Upper lobe of left lung (tissue), 6 donors: ENCODE measurements around the gene SLC25A31. TPM values are rescaled to one million over a fixed set of nuclear protein-coding genes. Genes with fewer than 3 reads are reported as not detected.

Experiments used
- ATAC-seq, 2 donors: fragments of 200-7000 bp; cut with Tn5 transposase; one replicate each; pipeline ENCODE4 v1.9.1; 2022; ENCODE audit warnings: mild to moderate bottlenecking in 2 of 2, moderate library complexity in 2 of 2; ENCODE audit not compliant: low FRiP score in 2 of 2
- DNase-seq, 2 donors: peaks; one replicate each; pipeline ENCODE4 v3.0.0-alpha.2; 2019 to 2020
- H3K27ac ChIP-seq, 4 donors: fragments of 200-600 bp; sonication (generic); one replicate each; pipeline ENCODE4 v1.5.1; 2016 to 2019
- H3K27me3 ChIP-seq, 4 donors: fragments of 200-600 bp; sonication (generic); one replicate each; pipeline ENCODE4 v1.5.1; 2017 to 2019
- H3K36me3 ChIP-seq, 4 donors: fragments of 200-600 bp; sonication (generic); one replicate each; pipeline ENCODE4 v1.5.1; 2016 to 2019
- H3K4me1 ChIP-seq, 4 donors: fragments of 200-600 bp; sonication (generic); one replicate each; pipeline ENCODE4 v1.5.1; 2018 to 2019
- H3K4me3 ChIP-seq, 4 donors: fragments of 200-600 bp; sonication (generic); one replicate each; pipeline ENCODE4 v1.5.1; 2017 to 2019; ENCODE audit warnings: mild to moderate bottlenecking in 2 of 4, moderate library complexity in 1 of 4
- H3K9me3 ChIP-seq, 4 donors: fragments of 200-600 bp; sonication (generic); one replicate each; pipeline ENCODE4 v1.5.1; 2018 to 2019
- CTCF ChIP-seq, 6 experiments: fragments of 450-650 bp in 4 of 6; fragments of 200-600 bp in 2 of 6; sonication (generic) in 2 of 6; IDR thresholded peaks; one replicate each; pipeline ENCODE4 v1.5.1; 2016 to 2019; ENCODE audit warnings: antibody characterized with exemption in 6 of 6
- EP300 ChIP-seq, 4 donors: sonication (generic); formaldehyde crosslinking; IDR thresholded peaks; one replicate each; pipeline ENCODE4 v1.5.1; 2017; ENCODE audit warnings: antibody characterized with exemption in 4 of 4, control low read depth in 2 of 4
- POLR2A ChIP-seq, 4 donors: fragments of 450-650 bp; IDR thresholded peaks; one replicate each; pipeline ENCODE4 v1.5.1; 2016 to 2017; ENCODE audit warnings: antibody characterized with exemption in 4 of 4, mild to moderate bottlenecking in 2 of 4
- POLR2AphosphoS5 ChIP-seq, 2 donors: sonication (generic); formaldehyde crosslinking; IDR thresholded peaks; one replicate each; pipeline ENCODE4 v1.5.1; 2017; ENCODE audit warnings: antibody characterized with exemption in 2 of 2
- WGBS, 2 donors: methylation state at CpG; one replicate each; pipeline ENCODE4 v1.1.5; 2017 to 2018; 5-methylcytosine and 5-hydroxymethylcytosine counted together
- total RNA-seq, 6 donors: library from RNA; depleted of rRNA in 4 of 6; stranded (reverse); fragments of >200 nt in 4 of 6; gene quantifications; one replicate each; pipeline versions ENCODE4 v1.1.0 to v1.2.1, GENCODE V29; 2016 to 2021
- donor health status: DM: no; HTN: no; CAD: no; lungs with moderate emphysema.
- donor health status: DM: no; HTN: yes; CAD: no; lungs with severe emphysema.

Gene SLC25A31
- total RNA-seq, 6 donors from 2014 or later: not detected

- Histone ChIP-seq H3K9me3 (no peaks in the 10 kb centered on the region), H3K36me3 (no peaks in the 10 kb centered on the region), H3K4me3 (no peak overlapping the region), H3K4me1 (no peaks in the 10 kb centered on the region), H3K27ac (no peak overlapping the region), H3K27me3 (no peaks in the 10 kb centered on the region)
- ATAC-seq: no peak
- DNase-seq: no peak
- WGBS, 2 donors: 63 to 78% methylated on average over 6 of the region's 6 CpGs
- TF ChIP-seq EP300 (IDR thresholded peaks at IDR 0.05): no peak
- no peak for TF ChIP-seq POLR2A (IDR thresholded peaks at IDR 0.05)
- no peak for TF ChIP-seq POLR2AphosphoS5 (IDR thresholded peaks at IDR 0.05)
- no peak for TF ChIP-seq CTCF (IDR thresholded peaks at IDR 0.05)
Measured at GRCh38 chr4:127809173-127809800, 79.1 kb downstream of the SLC25A31 start.

- 96 to 100% methylated on average over 3 of the region's 3 CpGs for WGBS, 2 donors
- no peaks in the 10 kb centered on the region for H3K9me3 ChIP-seq
- no peaks in the 10 kb centered on the region for H3K36me3 ChIP-seq
- TF ChIP-seq POLR2A (IDR thresholded peaks at IDR 0.05): no peak
- no peak for TF ChIP-seq POLR2AphosphoS5 (IDR thresholded peaks at IDR 0.05)
- TF ChIP-seq EP300 (IDR thresholded peaks at IDR 0.05): no peak
- no peak for TF ChIP-seq CTCF (IDR thresholded peaks at IDR 0.05)
- no peak for DNase-seq
- H3K4me1 ChIP-seq: no peaks in the 10 kb centered on the region
- no peaks in the 10 kb centered on the region for H3K27me3 ChIP-seq
- no peak overlapping the region for H3K4me3 ChIP-seq
- ATAC-seq: no peak
- H3K27ac ChIP-seq: no peak overlapping the region
Measured at GRCh38 chr4:127810551-127810950, 80.4 kb downstream of the SLC25A31 start.

GRCh38 chr4:127822430-127822829 is 92.2 kb downstream of the SLC25A31 start:
- Histone ChIP-seq H3K36me3 (no peaks in the 10 kb centered on the region), H3K9me3 (no peaks in the 10 kb centered on the region), H3K27me3 (no peaks in the 10 kb centered on the region), H3K4me3 (no peak overlapping the region), H3K4me1 (no peaks in the 10 kb centered on the region), H3K27ac (no peak overlapping the region)
- no peak for ATAC-seq
- DNase-seq: no peak
- TF ChIP-seq CTCF (IDR thresholded peaks at IDR 0.05) (no peak), POLR2AphosphoS5 (IDR thresholded peaks at IDR 0.05) (no peak), EP300 (IDR thresholded peaks at IDR 0.05) (no peak), POLR2A (IDR thresholded peaks at IDR 0.05) (no peak)
- 59 to 62% methylated on average over 2 of the region's 2 CpGs for WGBS, 2 donors

Other genes with a start within 250 kb of the SLC25A31 start
- 10 to 100 TPM in 3 of 6 donors, 1 to 10 TPM in 3; 5.1 to 16.8 (median 9.9) TPM for gene INTU, start 97.4 kb upstream of the SLC25A31 start, total RNA-seq
- gene HSPA4L, start 51.9 kb downstream of the SLC25A31 start, total RNA-seq: 1 to 10 TPM; 1.3 to 7.7 (median 2.5) TPM
- 1 to 10 TPM; 1.3 to 5.2 (median 2.0) TPM for gene PLK4, start 150.5 kb downstream of the SLC25A31 start, total RNA-seq
- 10 to 100 TPM; 16.1 to 46.1 (median 23.8) TPM for gene MFSD8, start 234.8 kb downstream of the SLC25A31 start, total RNA-seq
- 10 to 100 TPM in 4 of 6 donors, 1 to 10 TPM in 2; 9.3 to 30.4 (median 12.0) TPM for gene ABHD18, start 235.0 kb downstream of the SLC25A31 start, total RNA-seq